LoVo (cell line): Measurements from ENCODE around the gene PLSCR4.

Source experiments
- DNase-seq: peaks from one replicate; pipeline ENCODE4 v3.0.0-alpha.2; 2016; ENCODE audit warnings: low spot score

The PLSCR4 gene

GRCh38 chr3:146160321-146160963, 90.5 kb downstream of the PLSCR4 start:
- DNase-seq: peak; percentile 77

- DNase-seq: no peak
These were observed 91.1 kb downstream of the PLSCR4 start for GRCh38 chr3:146159616-146160320.

GRCh38 chr3:146159037-146159436, 91.9 kb downstream of the PLSCR4 start:
- DNase-seq: no peak

GRCh38 chr3:146157325-146158060, 93.4 kb downstream of the PLSCR4 start:
- no peak for DNase-seq

GRCh38 chr3:146156666-146157314, 94.1 kb downstream of the PLSCR4 start:
- DNase-seq: no peak

GRCh38 chr3:146156095-146156494, 94.8 kb downstream of the PLSCR4 start:
- DNase-seq: no peak

GRCh38 chr3:146154995-146155394, 95.9 kb downstream of the PLSCR4 start:
- DNase-seq: no peak

- no peak for DNase-seq
These were observed 96.6 kb downstream of the PLSCR4 start for GRCh38 chr3:146154316-146154715.

GRCh38 chr3:146153429-146153828, 97.5 kb downstream of the PLSCR4 start:
- DNase-seq: no peak

- DNase-seq: no peak
These were observed 98.1 kb downstream of the PLSCR4 start for GRCh38 chr3:146152834-146153233.

- no peak for DNase-seq
These were observed 102.4 kb downstream of the PLSCR4 start for GRCh38 chr3:146148468-146148931.

GRCh38 chr3:146145642-146146041, 105.3 kb downstream of the PLSCR4 start:
- no peak for DNase-seq

- no peak for DNase-seq
These were observed 108.1 kb downstream of the PLSCR4 start for GRCh38 chr3:146142757-146143156.
